K562 (cell line): ENCODE measurements around the gene PACSIN1. TPM values are rescaled to one million over a fixed set of nuclear protein-coding genes. Genes with fewer than 3 reads are reported as not detected.

ENCODE experiments used
- ATAC-seq: fragments of 200-7000 bp; cut with Tn5 transposase; 3 replicates; pipeline ENCODE4 v1.9.1; 2020; ENCODE audit warnings: moderate library complexity
- BruUV-seq: library from RNA; stranded (reverse); fragments of 400-500 nt; replicated peaks from 2 replicates; lab custom pipeline; 2021; lab: Mats Ljungman, UMichigan
- CTCF ChIA-PET: fragments of 300-600 bp; formaldehyde crosslinking; extraction: SDS; loops from one replicate; lab custom pipeline; 2021; ENCODE audit warnings: low intra/inter-chr PET ratio; lab: Yijun Ruan, JAX
- POLR2A ChIA-PET: fragments of 300-600, 350-650 bp; sonication (Branson Sonifier 250); formaldehyde crosslinking; extraction: SDS; loops from one replicate; lab custom pipeline; 2021; ENCODE audit warnings: antibody characterized with exemption, inconsistent platforms; lab: Yijun Ruan, JAX
- DNase-seq, 4 experiments: peaks; one replicate each; pipeline versions ENCODE4 v3.0.0 to v3.0.0-alpha.2; 2011 to 2018; ENCODE audit warnings: low spot score in 3 of 4, mixed read lengths in 3 of 4; ENCODE audit errors: extremely low read depth in 1 of 4
- FAIRE-seq: peaks from 2 replicates; lab custom pipeline; 2011; peaks lifted over from hg19 to GRCh38; lab: Jason Lieb, UNC
- H2AFZ ChIP-seq: 2 replicates; pipeline ENCODE4 v1.6.0; 2011; ENCODE audit warnings: low read depth, low read length, control low read depth, inconsistent platforms
- H3K27ac ChIP-seq: fragments of 200-600 bp; 3 replicates; pipeline ENCODE4 v1.8.0; 2011; ENCODE audit warnings: low read depth, mild to moderate bottlenecking, control low read depth, inconsistent platforms, low read length, moderate library complexity, mixed read lengths; ENCODE audit errors: extremely low read depth
- H3K27me3 ChIP-seq, 2 experiments: fragments of 300-600 bp in 1 of 2; 2 replicates in 1 of 2; 3 replicates in 1 of 2; pipeline versions ENCODE4 v1.6.0 to v1.8.0; 2011; ENCODE audit warnings: inconsistent platforms in 2 of 2, low read length in 2 of 2, mild to moderate bottlenecking in 1 of 2, mixed read lengths in 1 of 2, moderate library complexity in 1 of 2; ENCODE audit not compliant: control insufficient read depth in 2 of 2, insufficient read depth in 2 of 2
- H3K36me3 ChIP-seq: fragments of 300-600 bp; 3 replicates; pipeline ENCODE4 v1.8.0; 2011; ENCODE audit warnings: mild to moderate bottlenecking, low read length, inconsistent platforms; ENCODE audit not compliant: control insufficient read depth, insufficient read depth
- H3K4me1 ChIP-seq, 2 experiments: fragments of 200-600 bp in 1 of 2; replicated peaks in 1 of 2; 2 replicates in 1 of 2; 3 replicates in 1 of 2; pipeline versions ENCODE4 v1.5.1 to v1.8.0; 2011; ENCODE audit warnings: inconsistent platforms in 2 of 2, low read length in 2 of 2, mild to moderate bottlenecking in 1 of 2, mixed read lengths in 1 of 2, moderate library complexity in 1 of 2; ENCODE audit not compliant: control insufficient read depth in 2 of 2, insufficient read depth in 2 of 2
- H3K4me2 ChIP-seq: 2 replicates; pipeline ENCODE4 v1.6.1; 2011; ENCODE audit warnings: low read length, control low read depth, inconsistent platforms, mixed read lengths; ENCODE audit not compliant: insufficient read depth
- H3K4me3 ChIP-seq: fragments of 200-600 bp; sonication (generic), shearing (Covaris generic); 2 replicates; pipeline ENCODE4 v1.5.1; 2016; ENCODE audit warnings: control low read depth, inconsistent platforms
- H3K79me2 ChIP-seq: fragments of 200-600 bp; 3 replicates; pipeline ENCODE4 v1.8.0; 2011; ENCODE audit warnings: low read length, inconsistent platforms; ENCODE audit not compliant: control insufficient read depth, insufficient read depth
- H3K9ac ChIP-seq, 2 experiments: 2 replicates each; pipeline versions ENCODE4 v1.6.0 to v1.6.1; 2011; ENCODE audit warnings: low read depth in 2 of 2, low read length in 2 of 2, control low read depth in 1 of 2, inconsistent platforms in 1 of 2, mild to moderate bottlenecking in 1 of 2, mixed read lengths in 1 of 2; ENCODE audit not compliant: insufficient read depth in 1 of 2
- H3K9me1 ChIP-seq: one replicate; pipeline ENCODE4 v1.6.0; 2011; ENCODE audit warnings: inconsistent platforms, mild to moderate bottlenecking, low read length, moderate library complexity; ENCODE audit not compliant: control insufficient read depth, insufficient read depth
- H3K9me3 ChIP-seq: replicated peaks from 2 replicates; pipeline ENCODE4 v1.5.1; 2011; ENCODE audit warnings: low read depth, low read length, inconsistent platforms; ENCODE audit not compliant: control insufficient read depth, insufficient read depth
- H4K20me1 ChIP-seq: replicated peaks from 2 replicates; pipeline ENCODE4 v1.6.1; 2011; ENCODE audit warnings: low read length, inconsistent platforms, mixed read lengths; ENCODE audit not compliant: control insufficient read depth, insufficient read depth
- ADNP ChIP-seq: fragments of 200-800 bp; sonication (Bioruptor generic); IDR thresholded peaks from 2 replicates; pipeline ENCODE4 v1.6.1; 2016; ENCODE audit warnings: missing genetic modification characterization, missing compliant biosample characterization
- BRD9 ChIP-seq: fragments of 450-650 bp; IDR thresholded peaks from 2 replicates; pipeline ENCODE4 v1.6.1; 2018; ENCODE audit warnings: low read depth; ENCODE audit not compliant: partially characterized antibody
- DACH1 ChIP-seq: fragments of 450-650 bp; IDR thresholded peaks from 2 replicates; pipeline ENCODE4 v1.6.1; 2018; ENCODE audit not compliant: partially characterized antibody
- ESRRA ChIP-seq: fragments of 450-650 bp; IDR thresholded peaks from 2 replicates; pipeline ENCODE4 v1.6.1; 2014; ENCODE audit warnings: low read depth, mild to moderate bottlenecking, moderate library complexity, borderline replicate concordance
- HDAC2 ChIP-seq: fragments of 450-650 bp; IDR thresholded peaks from 2 replicates; pipeline ENCODE4 v1.6.1; 2016; ENCODE audit warnings: mild to moderate bottlenecking
- PTBP1 ChIP-seq: fragments of 200-400 bp; formaldehyde crosslinking; IDR thresholded peaks from 2 replicates; pipeline ENCODE4 v1.6.1; 2017; ENCODE audit warnings: low read depth, low read length
- RB1 ChIP-seq: fragments of 450-650 bp; IDR thresholded peaks from 2 replicates; pipeline ENCODE4 v1.6.1; 2017; ENCODE audit warnings: low read depth, mild to moderate bottlenecking
- RBM25 ChIP-seq: fragments of 200-400 bp; formaldehyde crosslinking; IDR thresholded peaks from 2 replicates; pipeline ENCODE4 v1.6.1; 2018; ENCODE audit warnings: low read length, low read depth, moderate library complexity; ENCODE audit not compliant: severe bottlenecking
- RBM39 ChIP-seq: fragments of 200-400 bp; formaldehyde crosslinking; optimal IDR thresholded peaks from 2 replicates; pipeline ENCODE3; 2018; ENCODE audit warnings: low read depth, low read length
- SAFB2 ChIP-seq: fragments of 200-400 bp; formaldehyde crosslinking; IDR thresholded peaks from 2 replicates; pipeline ENCODE4 v1.6.1; 2018; ENCODE audit warnings: borderline replicate concordance, low read length, low read depth, moderate library complexity; ENCODE audit not compliant: severe bottlenecking
- SMAD4 ChIP-seq: fragments of 250-450 bp; sonication (Bioruptor Pico); conservative IDR thresholded peaks from 2 replicates; pipeline ENCODE4 v1.8.0; 2021; ENCODE audit warnings: inconsistent platforms, mild to moderate bottlenecking, moderate library complexity
- YY1 ChIP-seq, 3 experiments: IDR thresholded peaks; 2 replicates each; pipeline ENCODE4 v1.6.1; 2011; ENCODE audit warnings: low read length in 2 of 3, mild to moderate bottlenecking in 2 of 3, moderate library complexity in 2 of 3, borderline replicate concordance in 1 of 3, control low read depth in 1 of 3, low read depth in 1 of 3; ENCODE audit not compliant: insufficient read depth in 3 of 3, insufficient replicate concordance in 2 of 3, control insufficient read depth in 1 of 3, insufficient read length in 1 of 3; ENCODE audit errors: extremely low read depth in 1 of 3
- ZKSCAN1 ChIP-seq: fragments of 150-350 bp; IDR thresholded peaks from 2 replicates; pipeline ENCODE4 v1.6.1; 2016; ENCODE audit warnings: low read depth, low read length
- ZNF124 ChIP-seq: sonication (generic); formaldehyde crosslinking; IDR thresholded peaks from 2 replicates; pipeline ENCODE4 v1.8.1; 2022; ENCODE audit warnings: missing genetic modification reagents
- ZNF696 ChIP-seq: fragments of 250-450 bp; sonication (Bioruptor Pico); conservative IDR thresholded peaks from 2 replicates; pipeline ENCODE4 v1.4.0; 2020; ENCODE audit warnings: mild to moderate bottlenecking, moderate library complexity
- WGBS: fragments of 100-300 bp; shearing (Covaris generic); methylation state at CpG from one replicate; pipeline ENCODE4 v1.1.6; 2016; ENCODE audit warnings: low coverage, mixed read lengths; ENCODE audit not compliant: insufficient coverage; ENCODE audit errors: missing lambda C conversion rate; 5-methylcytosine and 5-hydroxymethylcytosine counted together
- in situ Hi-C: fragments of 300-500 bp; cut with MboI; formaldehyde crosslinking; loops from 4 replicates; pipeline ENCODE4 v1.15.0; 2018; ENCODE audit warnings: inconsistent platforms, mixed read lengths
- intact Hi-C: fragments of 100-400 bp; cut with micrococcal nuclease; formaldehyde crosslinking; loops from 2 replicates; pipeline ENCODE4 v1.14.2; 2022
- polyA plus RNA-seq, 8 experiments: library from polyadenylated mRNA; depleted of rRNA in 4 of 8; stranded (reverse) in 5 of 8; unstranded in 3 of 8; fragments of >200 nt; fragmentation: Nextera tagmentation in 2 of 8; fragmentation: Illumina TruSeq in 1 of 8; extraction: Ambion mirVana in 2 of 8; extraction: Trizol in 1 of 8; gene quantifications; 2 replicates each; pipeline versions ENCODE4 v1.2.1 to v1.2.3, GENCODE V29; 2011 to 2014; ENCODE audit warnings: inconsistent platforms in 1 of 8, missing spikeins in 1 of 8
- total RNA-seq, 7 experiments: library from RNA; depleted of rRNA in 6 of 7; stranded (reverse); fragments of >200 nt in 6 of 7; fragmentation: Illumina TruSeq in 2 of 7; extraction: Trizol in 2 of 7; gene quantifications; 2 replicates each; pipeline versions ENCODE4 v1.2.1 to v1.2.3, GENCODE V29; 2011 to 2021; ENCODE audit warnings: low replicate concordance in 1 of 7
- TF ChIP-seq, protein P1 (sequence below), 2 experiments: fragments of 450-650 bp; IDR thresholded peaks; 2 replicates each; pipeline ENCODE4 v1.6.1; 2018; ENCODE audit warnings: mild to moderate bottlenecking in 2 of 2, low read depth in 1 of 2; ENCODE audit not compliant: partially characterized antibody in 2 of 2

Gene PACSIN1
- total and polyA plus RNA-seq, 9 of the 15 experiments (the other 6 are each of a cell fraction or from before 2014, with no cell fraction given) = 0.01 to 1.7 (median 0.45) TPM

DNA sequence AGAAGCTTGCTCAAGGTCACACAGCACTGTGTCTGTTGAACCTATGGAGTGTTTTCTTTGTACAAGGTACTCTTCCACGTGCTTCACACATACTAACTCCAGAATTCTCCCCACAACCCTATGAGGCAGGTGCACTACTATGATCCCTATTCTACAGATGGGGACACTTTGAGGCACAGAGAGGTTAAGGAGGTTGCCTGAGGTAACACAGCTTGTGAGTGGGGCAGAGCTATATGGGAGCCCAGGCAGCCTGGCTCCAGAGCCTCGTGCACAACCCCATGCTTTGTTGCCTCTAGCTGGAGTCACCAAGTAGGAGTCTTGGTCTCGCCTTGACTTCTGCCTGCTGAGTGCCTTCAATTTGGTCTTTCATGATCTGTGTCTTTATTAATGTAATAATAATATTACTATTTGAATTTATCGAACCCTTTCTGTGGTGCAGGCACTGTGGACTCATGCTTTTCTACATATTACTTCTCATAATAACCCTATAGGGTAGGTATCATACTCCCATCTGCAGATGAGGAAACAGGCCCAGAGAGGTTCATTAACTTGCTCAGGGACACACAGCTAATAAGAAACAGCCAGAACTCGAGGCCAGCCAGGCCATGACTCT is 103.6 kb downstream of the PACSIN1 start:
- Histone ChIP-seq H3K4me1 (peaks cover 6 to 48% of the 10 kb centered on the region in 2 experiments; a peak in 3 of 5 replicates), H2AFZ (no peak overlapping the region), H3K9ac (no peak overlapping the region), H3K79me2 (no peaks in the 10 kb centered on the region), H3K4me3 (no peak overlapping the region), H4K20me1 (no peaks in the 10 kb centered on the region), H3K27me3 (no peaks in the 10 kb centered on the region), H3K9me3 (no peaks in the 10 kb centered on the region), H3K27ac (no peak overlapping the region), H3K4me2 (no peak overlapping the region), H3K36me3 (no peaks in the 10 kb centered on the region), H3K9me1 (no peaks in the 10 kb centered on the region)
- in situ Hi-C loops (no loop called here), intact Hi-C loops (no loop called here)
- CTCF ChIA-PET = no interaction called here
- WGBS = 30% methylated on average over 5 of the region's 5 CpGs
- BruUV-seq = no TSS peak
- DNase-seq (no peak), ATAC-seq (no peak), FAIRE-seq (no peak)
- POLR2A ChIA-PET = interaction anchor here (0.5 to 1.3 kb wide), 4 partner anchors 8 to 298 kb away, joined by 3 read pairs; no protein-coding TSS in a partner anchor
- peak; percentile 91 for TF ChIP-seq ADNP
- no peak for TF ChIP-seq ZNF696 (CRISPR knock-in tag)
- peak; percentile 66; the same call in 1 of the 2 replicates for TF ChIP-seq HDAC2
- peak; percentile 78; the same call in 1 of the 2 replicates for TF ChIP-seq PTBP1
- 0 out of 2 replicates have a peak, but pooled peaks have one; percentile 20 for TF ChIP-seq SMAD4
- peak; percentile 28; the same call in 1 of the 2 replicates for TF ChIP-seq RB1
- TF ChIP-seq ZKSCAN1 = 0 out of 2 replicates have a peak, but pooled peaks have one; percentile 36
- no peak for TF ChIP-seq ZNF124 (CRISPR knock-in tag)
- peak; percentile 21 for TF ChIP-seq RBM39
- peak; percentile 90 for TF ChIP-seq RBM25
- no peak for TF ChIP-seq SAFB2
- TF ChIP-seq ESRRA = peak; percentile 16; the same call in 1 of the 2 replicates
- TF ChIP-seq BRD9 = peak; percentile 100
- TF ChIP-seq YY1 (IDR thresholded peaks at IDR 0.05; ENCODE audit: borderline replicate concordance in 1 of 3, control insufficient read depth in 1 of 3, extremely low read depth in 1 of 3, insufficient read depth in 3 of 3, insufficient read length in 1 of 3, insufficient replicate concordance in 2 of 3, low read depth in 1 of 3, low read length in 2 of 3) = no peak
- TF ChIP-seq, protein P1, sequence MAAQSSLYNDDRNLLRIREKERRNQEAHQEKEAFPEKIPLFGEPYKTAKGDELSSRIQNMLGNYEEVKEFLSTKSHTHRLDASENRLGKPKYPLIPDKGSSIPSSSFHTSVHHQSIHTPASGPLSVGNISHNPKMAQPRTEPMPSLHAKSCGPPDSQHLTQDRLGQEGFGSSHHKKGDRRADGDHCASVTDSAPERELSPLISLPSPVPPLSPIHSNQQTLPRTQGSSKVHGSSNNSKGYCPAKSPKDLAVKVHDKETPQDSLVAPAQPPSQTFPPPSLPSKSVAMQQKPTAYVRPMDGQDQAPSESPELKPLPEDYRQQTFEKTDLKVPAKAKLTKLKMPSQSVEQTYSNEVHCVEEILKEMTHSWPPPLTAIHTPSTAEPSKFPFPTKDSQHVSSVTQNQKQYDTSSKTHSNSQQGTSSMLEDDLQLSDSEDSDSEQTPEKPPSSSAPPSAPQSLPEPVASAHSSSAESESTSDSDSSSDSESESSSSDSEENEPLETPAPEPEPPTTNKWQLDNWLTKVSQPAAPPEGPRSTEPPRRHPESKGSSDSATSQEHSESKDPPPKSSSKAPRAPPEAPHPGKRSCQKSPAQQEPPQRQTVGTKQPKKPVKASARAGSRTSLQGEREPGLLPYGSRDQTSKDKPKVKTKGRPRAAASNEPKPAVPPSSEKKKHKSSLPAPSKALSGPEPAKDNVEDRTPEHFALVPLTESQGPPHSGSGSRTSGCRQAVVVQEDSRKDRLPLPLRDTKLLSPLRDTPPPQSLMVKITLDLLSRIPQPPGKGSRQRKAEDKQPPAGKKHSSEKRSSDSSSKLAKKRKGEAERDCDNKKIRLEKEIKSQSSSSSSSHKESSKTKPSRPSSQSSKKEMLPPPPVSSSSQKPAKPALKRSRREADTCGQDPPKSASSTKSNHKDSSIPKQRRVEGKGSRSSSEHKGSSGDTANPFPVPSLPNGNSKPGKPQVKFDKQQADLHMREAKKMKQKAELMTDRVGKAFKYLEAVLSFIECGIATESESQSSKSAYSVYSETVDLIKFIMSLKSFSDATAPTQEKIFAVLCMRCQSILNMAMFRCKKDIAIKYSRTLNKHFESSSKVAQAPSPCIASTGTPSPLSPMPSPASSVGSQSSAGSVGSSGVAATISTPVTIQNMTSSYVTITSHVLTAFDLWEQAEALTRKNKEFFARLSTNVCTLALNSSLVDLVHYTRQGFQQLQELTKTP (IDR thresholded peaks at IDR 0.05; ENCODE audit: low read depth in 1 of 2, partially characterized antibody in 2 of 2) = peak in 1 of 2 experiments; percentile 87
- peak; percentile 47 for TF ChIP-seq DACH1
